NT2/D1 (cell line): Measurements from ENCODE around the gene PILRA.

Experiments used
- SUZ12 ChIP-seq: IDR thresholded peaks from 2 replicates; pipeline ENCODE4 v1.6.1; 2011; ENCODE audit not compliant: insufficient read length, insufficient read depth; ENCODE audit errors: extremely low read depth
- YY1 ChIP-seq: IDR thresholded peaks from 2 replicates; pipeline ENCODE4 v1.6.1; 2011; ENCODE audit not compliant: insufficient read length, insufficient read depth
- ZNF274 ChIP-seq: IDR thresholded peaks from 2 replicates; pipeline ENCODE4 v1.6.1; 2011; ENCODE audit warnings: mild to moderate bottlenecking, low read depth, low read length

DNA sequence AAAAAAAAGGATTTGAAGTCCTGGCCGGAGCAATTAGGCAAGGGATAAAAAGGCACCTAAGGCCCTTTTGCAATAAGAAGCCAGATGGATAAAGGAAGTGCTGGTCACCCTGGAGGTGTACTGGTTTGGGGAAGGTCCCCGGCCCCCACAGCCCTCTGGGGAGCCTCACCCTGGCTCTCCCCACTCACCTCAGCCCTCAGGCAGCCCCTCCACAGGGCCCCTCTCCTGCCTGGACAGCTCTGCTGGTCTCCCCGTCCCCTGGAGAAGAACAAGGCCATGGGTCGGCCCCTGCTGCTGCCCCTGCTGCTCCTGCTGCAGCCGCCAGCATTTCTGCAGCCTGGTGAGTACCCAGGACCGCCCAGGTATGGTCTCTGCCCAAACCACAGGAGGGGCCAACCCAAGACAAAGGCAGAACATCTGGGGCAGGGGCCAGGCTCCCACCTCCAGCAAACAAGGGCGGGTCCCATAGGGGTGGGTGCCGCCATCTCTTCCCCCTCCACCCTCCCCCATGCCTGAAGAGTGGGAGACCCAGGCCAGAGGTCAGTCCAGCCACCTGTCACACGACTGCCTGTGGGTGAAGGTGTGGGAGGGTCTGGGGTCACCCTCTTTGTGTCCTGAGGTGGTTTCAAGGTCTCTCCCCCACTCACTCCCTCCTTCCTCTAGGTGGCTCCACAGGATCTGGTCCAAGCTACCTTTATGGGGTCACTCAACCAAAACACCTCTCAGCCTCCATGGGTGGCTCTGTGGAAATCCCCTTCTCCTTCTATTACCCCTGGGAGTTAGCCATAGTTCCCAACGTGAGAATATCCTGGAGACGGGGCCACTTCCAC, 15.0 kb upstream of the PILRA start, which contains the start of gene PILRB:
- no peak for TF ChIP-seq YY1
- no peak for TF ChIP-seq SUZ12
- no peak for TF ChIP-seq ZNF274
